HG03097 (cell line): ENCODE results near the gene MGAT5.

Experiments
- ATAC-seq: cut with Tn5 transposase; IDR thresholded peaks from one replicate; pipeline ENCODE4 v1.9.1; 2021; ENCODE audit not compliant: unreplicated experiment, low FRiP score

Gene MGAT5

GRCh38 chr2:134359367-134360081 is 105.7 kb downstream of the MGAT5 start:
- ATAC-seq = no peak

- no peak for ATAC-seq
Observed at GRCh38 chr2:134360745-134361487, 107.0 kb downstream of the MGAT5 start.

GRCh38 chr2:134361648-134362047 is 107.8 kb downstream of the MGAT5 start:
- no peak for ATAC-seq

- ATAC-seq = no peak
Observed at GRCh38 chr2:134362152-134362668, 108.3 kb downstream of the MGAT5 start.

- no peak for ATAC-seq
Observed at GRCh38 chr2:134362740-134363139, 108.9 kb downstream of the MGAT5 start.

DNA sequence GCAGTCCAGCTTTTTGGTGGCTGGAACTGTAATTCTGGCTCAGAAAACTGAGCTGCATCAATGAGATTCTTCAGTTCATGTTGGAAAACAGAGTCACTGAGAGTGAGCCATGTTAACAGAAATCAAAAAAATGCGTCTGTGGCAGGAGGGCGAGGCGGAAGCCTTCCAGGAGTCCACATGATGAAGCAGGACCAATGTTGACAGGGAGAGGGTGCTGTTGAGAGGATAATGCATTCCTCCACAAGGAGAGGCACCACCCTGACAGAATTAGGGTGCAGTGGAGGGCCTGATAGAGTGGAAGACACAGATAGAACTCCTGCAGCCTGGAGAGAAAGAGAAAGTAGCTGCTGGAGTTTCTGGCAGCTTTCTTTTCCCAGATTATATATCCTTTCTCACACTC is 111.5 kb downstream of the MGAT5 start:
- no peak for ATAC-seq

GRCh38 chr2:134366359-134366758 is 112.5 kb downstream of the MGAT5 start:
- ATAC-seq = no peak

GRCh38 chr2:134367213-134367612 is 113.3 kb downstream of the MGAT5 start:
- ATAC-seq = no peak

DNA sequence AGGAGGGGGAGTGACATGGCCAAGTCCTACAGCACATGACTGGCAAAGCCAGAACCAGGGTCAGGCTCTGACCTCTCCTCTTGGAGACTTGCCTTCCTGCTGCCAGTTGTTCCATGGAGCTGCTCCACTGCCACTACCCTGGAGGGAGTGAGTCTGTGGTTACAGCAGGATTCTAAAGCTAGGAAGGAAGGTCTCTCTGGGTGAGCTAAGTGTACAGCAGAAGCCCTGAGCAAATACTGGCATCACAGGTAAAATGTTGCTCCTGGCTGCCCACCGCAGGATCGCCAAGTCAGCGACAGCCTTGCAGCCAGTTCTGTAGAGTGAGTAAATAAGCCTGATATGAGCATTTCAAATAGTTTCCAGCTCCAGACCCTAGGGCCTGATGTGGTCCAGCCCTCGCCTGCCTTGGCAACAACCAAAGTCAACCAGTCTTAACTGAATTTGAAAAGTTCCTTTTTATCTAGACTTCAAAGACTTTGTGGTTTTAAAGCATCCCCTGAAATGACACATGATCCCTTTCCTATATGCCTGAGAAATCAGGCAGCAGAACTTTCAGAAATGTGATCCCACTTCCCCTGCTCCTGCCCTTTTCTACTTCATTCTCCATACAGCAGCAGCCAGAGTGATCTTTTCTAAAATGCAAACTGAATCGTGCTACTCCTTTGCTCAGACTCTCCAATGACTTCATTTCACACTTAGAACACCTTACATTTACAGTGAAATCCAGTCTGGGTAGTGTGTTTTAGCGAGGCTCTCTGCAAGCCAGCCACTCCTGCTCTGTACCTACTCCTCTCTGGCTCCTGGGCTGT is 114.3 kb downstream of the MGAT5 start:
- no peak for ATAC-seq

- ATAC-seq = no peak
Observed at GRCh38 chr2:134369220-134369902, 115.5 kb downstream of the MGAT5 start.

DNA sequence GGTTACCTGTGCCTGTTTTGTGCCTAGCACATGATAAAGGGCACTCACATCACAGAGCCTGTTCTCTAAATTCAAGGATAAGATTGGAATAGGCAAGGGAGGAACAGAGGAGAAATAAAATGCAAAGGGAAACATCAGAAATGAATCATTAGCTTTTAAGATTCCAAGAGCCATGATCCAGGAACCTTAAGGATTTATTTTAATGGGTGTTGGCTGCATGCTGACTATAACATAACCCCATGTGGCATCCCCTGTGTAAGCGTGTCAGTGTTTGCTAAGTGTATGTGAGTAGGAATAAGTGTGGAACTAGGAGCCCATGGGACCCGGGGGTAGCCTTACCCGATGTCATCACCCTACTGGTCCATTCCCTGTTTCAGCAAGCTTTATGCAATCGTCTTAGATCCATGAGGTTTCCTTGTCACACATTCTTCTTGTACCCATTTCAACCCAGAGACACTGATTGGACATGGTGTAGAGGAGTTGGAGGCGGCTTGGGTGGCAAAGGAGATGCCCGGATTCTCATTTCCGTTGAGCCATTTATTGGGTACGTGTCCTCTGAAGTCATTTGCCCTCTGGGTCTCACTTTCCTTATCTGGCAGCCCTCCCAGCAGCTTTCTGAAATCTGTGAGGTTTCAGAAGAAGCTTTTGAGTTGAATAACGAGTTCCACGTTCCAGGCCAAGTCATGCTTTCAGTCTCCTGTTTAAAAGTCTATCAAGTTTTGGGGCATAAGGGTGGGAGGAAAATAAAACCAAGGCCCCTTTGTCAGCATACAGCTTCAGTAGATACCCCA is 117.0 kb downstream of the MGAT5 start:
- no peak for ATAC-seq

DNA sequence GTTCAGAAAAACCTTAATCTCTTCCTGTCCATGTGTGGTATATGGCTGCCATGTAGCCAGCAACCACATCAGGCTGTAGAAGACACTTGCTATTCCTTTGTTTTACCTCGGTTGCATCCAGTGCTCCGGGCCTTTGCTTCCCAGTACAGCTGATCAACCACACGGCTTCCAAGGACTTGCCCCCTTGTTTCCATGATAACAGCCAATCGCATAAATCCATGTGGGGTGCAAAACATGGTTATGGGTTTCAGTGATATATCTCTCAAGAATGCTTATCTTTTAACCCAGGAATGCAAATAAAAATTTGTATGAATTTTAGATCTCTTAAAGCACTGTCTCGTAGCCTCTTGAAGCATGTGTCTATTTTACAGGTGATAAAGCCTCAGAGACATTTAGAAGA is 118.3 kb downstream of the MGAT5 start:
- ATAC-seq = no peak

DNA sequence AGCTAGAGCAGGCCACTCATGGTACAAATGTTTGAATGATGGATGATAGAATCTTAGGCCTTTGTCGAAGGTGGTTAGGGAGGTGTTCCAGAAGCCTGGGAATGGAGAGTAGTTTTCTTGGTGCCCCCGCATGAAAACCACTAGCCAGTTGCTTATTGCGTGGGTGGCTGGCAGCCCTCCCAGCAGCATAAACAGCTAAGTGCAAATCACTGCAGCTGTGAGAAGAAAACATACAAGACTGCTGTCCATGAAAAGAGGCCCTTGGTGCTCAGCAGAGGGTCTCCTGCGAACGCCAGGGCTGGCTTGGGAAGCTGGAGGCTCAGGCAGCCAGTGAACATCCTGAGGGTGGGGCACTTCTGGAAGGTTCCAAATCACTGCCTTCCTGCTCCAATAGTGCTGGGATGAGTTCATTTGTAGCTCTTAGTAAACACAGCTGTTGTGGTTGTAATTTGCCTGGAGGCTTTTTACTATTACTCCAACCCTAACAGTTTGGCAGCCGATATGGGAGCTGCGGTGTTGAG is 118.8 kb downstream of the MGAT5 start:
- ATAC-seq = no peak

DNA sequence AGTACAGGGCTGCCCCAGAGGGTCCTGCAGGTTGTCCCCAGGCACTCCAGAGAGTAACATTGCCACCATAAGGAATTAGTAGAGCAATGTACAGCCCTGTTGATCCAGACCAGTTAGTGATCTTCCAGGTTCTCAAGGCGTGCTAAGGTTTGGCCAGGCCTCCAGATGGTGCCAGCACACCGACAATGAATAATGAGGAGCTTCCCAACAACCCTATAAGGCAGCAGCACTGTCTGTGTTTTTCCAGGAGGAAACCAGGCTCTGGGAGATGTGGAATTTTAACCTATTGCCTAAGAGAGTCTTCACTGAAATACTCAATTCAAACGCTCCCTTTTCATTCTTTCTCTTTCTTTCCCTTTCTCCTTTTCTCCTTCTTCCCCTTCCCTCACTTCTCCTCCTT is 122.1 kb downstream of the MGAT5 start:
- no peak for ATAC-seq

GRCh38 chr2:134377730-134378129 is 123.9 kb downstream of the MGAT5 start:
- ATAC-seq = no peak

- ATAC-seq = no peak
Observed at GRCh38 chr2:134379293-134379692, 125.4 kb downstream of the MGAT5 start.

GRCh38 chr2:134379722-134380121 is 125.8 kb downstream of the MGAT5 start:
- ATAC-seq = no peak

DNA sequence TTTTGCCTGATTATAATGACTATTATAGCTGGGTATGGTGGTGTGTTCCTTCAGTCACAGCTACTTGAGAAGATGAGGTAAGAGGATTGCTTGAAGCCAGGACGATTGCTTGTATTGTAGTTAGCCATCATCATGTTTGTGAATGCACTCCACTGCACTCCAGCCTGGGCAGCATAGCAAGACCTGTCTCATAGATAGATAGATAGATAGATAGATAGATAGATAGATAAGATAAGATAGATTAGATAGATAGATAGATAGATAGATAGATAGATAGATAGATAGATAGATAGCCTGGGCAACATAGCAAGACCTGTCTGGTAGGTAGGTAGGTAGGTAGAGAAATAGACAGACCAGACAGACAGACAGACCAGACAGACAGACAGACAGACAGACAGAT is 127.3 kb downstream of the MGAT5 start:
- ATAC-seq = no peak

GRCh38 chr2:134384131-134384530 is 130.3 kb downstream of the MGAT5 start:
- ATAC-seq = no peak

GRCh38 chr2:134385195-134385594 is 131.3 kb downstream of the MGAT5 start:
- no peak for ATAC-seq
